K562 (cell line): Measurements from ENCODE around the gene INPP5K. TPM values are rescaled to one million over a fixed set of nuclear protein-coding genes. Genes with fewer than 3 reads are reported as not detected.

Experiments used
- ARID3A ChIP-seq: IDR thresholded peaks from 2 replicates; pipeline ENCODE4 v1.6.1; 2012; ENCODE audit warnings: low read depth, low read length, improper control_type of control experiment, borderline replicate concordance
- BCOR ChIP-seq: fragments of 450-650 bp; IDR thresholded peaks from 2 replicates; pipeline ENCODE4 v1.6.1; 2016
- CC2D1A ChIP-seq: fragments of 450-650 bp; IDR thresholded peaks from 2 replicates; pipeline ENCODE4 v1.6.1; 2017; ENCODE audit warnings: mild to moderate bottlenecking
- DACH1 ChIP-seq: fragments of 450-650 bp; IDR thresholded peaks from 2 replicates; pipeline ENCODE4 v1.6.1; 2018; ENCODE audit not compliant: partially characterized antibody
- HEY1 ChIP-seq: fragments of 250-450 bp; sonication (Bioruptor Pico); IDR thresholded peaks from 2 replicates; pipeline ENCODE4 v1.5.0; 2020; ENCODE audit warnings: mild to moderate bottlenecking, moderate library complexity, borderline replicate concordance
- ID3 ChIP-seq, 2 experiments: fragments of 250-450 bp in 1 of 2; fragments of 450-650 bp in 1 of 2; sonication (Bioruptor Pico) in 1 of 2; IDR thresholded peaks; 2 replicates each; pipeline versions ENCODE4 v1.6.1 to v1.8.0; 2016 to 2021; ENCODE audit warnings: mild to moderate bottlenecking in 2 of 2, moderate library complexity in 2 of 2, missing compliant biosample characterization in 1 of 2, missing genetic modification characterization in 1 of 2
- MBD2 ChIP-seq: sonication (generic); IDR thresholded peaks from 2 replicates; pipeline ENCODE4 v1.6.1; 2016; ENCODE audit warnings: low read depth, borderline replicate concordance
- NFXL1 ChIP-seq: fragments of 450-650 bp; formaldehyde crosslinking; IDR thresholded peaks from 2 replicates; pipeline ENCODE4 v1.4.0; 2021; ENCODE audit warnings: mild to moderate bottlenecking
- RUNX1 ChIP-seq: sonication (generic); IDR thresholded peaks from 2 replicates; pipeline ENCODE4 v1.6.1; 2016; ENCODE audit warnings: antibody characterized with exemption, low read depth
- SNAPC5 ChIP-seq: fragments of 250-450 bp; sonication (Bioruptor Pico); IDR thresholded peaks from 2 replicates; pipeline ENCODE4 v1.8.0; 2021; ENCODE audit warnings: moderate library complexity, mild to moderate bottlenecking, inconsistent platforms
- SREBF2 ChIP-seq: sonication (generic); formaldehyde crosslinking; IDR thresholded peaks from 2 replicates; pipeline ENCODE4 v1.4.0; 2020; ENCODE audit warnings: mild to moderate bottlenecking, missing genetic modification reagents
- STAT5A ChIP-seq: IDR thresholded peaks from 2 replicates; pipeline ENCODE4 v1.6.1; 2012; ENCODE audit warnings: low read length, inconsistent platforms, borderline replicate concordance
- XRCC4 ChIP-seq: IDR thresholded peaks from one replicate; pipeline ENCODE4 v1.6.1; 2011; ENCODE audit not compliant: insufficient read depth, insufficient read length; ENCODE audit errors: extremely low read depth
- YBX1 ChIP-seq: fragments of 450-650 bp; IDR thresholded peaks from 2 replicates; pipeline ENCODE4 v1.7.1; 2016; ENCODE audit warnings: mild to moderate bottlenecking
- ZFP36 ChIP-seq: fragments of 150-350 bp; IDR thresholded peaks from 2 replicates; pipeline ENCODE4 v1.6.1; 2018; ENCODE audit warnings: low read length, low read depth; ENCODE audit not compliant: partially characterized antibody
- ZNF146 ChIP-seq: IDR thresholded peaks from one replicate; pipeline ENCODE4 v1.6.1; 2018; ENCODE audit warnings: missing compliant biosample characterization; ENCODE audit not compliant: unreplicated experiment
- ZNF263 ChIP-seq: sonication (generic); formaldehyde crosslinking; IDR thresholded peaks from 2 replicates; pipeline ENCODE4 v1.8.0; 2022; ENCODE audit warnings: mild to moderate bottlenecking, missing genetic modification reagents, borderline replicate concordance
- ZNF407 ChIP-seq: fragments of 450-650 bp; IDR thresholded peaks from 2 replicates; pipeline ENCODE4 v1.6.1; 2016; ENCODE audit warnings: low read depth
- polyA plus RNA-seq, 8 experiments: library from polyadenylated mRNA; depleted of rRNA in 4 of 8; stranded (reverse) in 5 of 8; unstranded in 3 of 8; fragments of >200 nt; fragmentation: Nextera tagmentation in 2 of 8; fragmentation: Illumina TruSeq in 1 of 8; extraction: Ambion mirVana in 2 of 8; extraction: Trizol in 1 of 8; gene quantifications; 2 replicates each; pipeline versions ENCODE4 v1.2.1 to v1.2.3, GENCODE V29; 2011 to 2014; ENCODE audit warnings: inconsistent platforms in 1 of 8, missing spikeins in 1 of 8
- total RNA-seq, 7 experiments: library from RNA; depleted of rRNA in 6 of 7; stranded (reverse); fragments of >200 nt in 6 of 7; fragmentation: Illumina TruSeq in 2 of 7; extraction: Trizol in 2 of 7; gene quantifications; 2 replicates each; pipeline versions ENCODE4 v1.2.1 to v1.2.3, GENCODE V29; 2011 to 2021; ENCODE audit warnings: low replicate concordance in 1 of 7

The INPP5K gene
- total and polyA plus RNA-seq, 9 of the 15 experiments (the other 6 are each of a cell fraction or from before 2014, with no cell fraction given): 0.63 to 15.1 (median 10.1) TPM

GRCh38 chr17:1490643-1491442 lies 25.6 kb downstream of the INPP5K start (continued):
- TF ChIP-seq ARID3A: no peak
- TF ChIP-seq SREBF2: no peak
- TF ChIP-seq RUNX1: peak; percentile 54; the same call in 1 of the 2 replicates
- TF ChIP-seq ZFP36: peak; percentile 49
- TF ChIP-seq ZNF263: peak; percentile 35; the same call in 1 of the 2 replicates
- TF ChIP-seq XRCC4: no peak
- peak; percentile 57; the same call in 1 of the 2 replicates for TF ChIP-seq STAT5A
- TF ChIP-seq ID3 (CRISPR knock-in tag; IDR thresholded peaks at IDR 0.05): no peak
- peak; percentile 69 for TF ChIP-seq ID3 (tag; IDR thresholded peaks at IDR 0.05)
- no peak for TF ChIP-seq SNAPC5 (CRISPR knock-in tag)
- no peak for TF ChIP-seq NFXL1
- no peak for TF ChIP-seq ZNF146 (CRISPR knock-in tag)
- TF ChIP-seq YBX1: no peak
- TF ChIP-seq DACH1: peak; percentile 98
- peak; percentile 50; the same call in 1 of the 2 replicates for TF ChIP-seq MBD2
- TF ChIP-seq HEY1 (CRISPR knock-in tag): no peak
- no peak for TF ChIP-seq ZNF407
- TF ChIP-seq CC2D1A: peak; percentile 70; the same call in 1 of the 2 replicates
- TF ChIP-seq BCOR: peak; percentile 89
